Parathyroid adenoma (tissue), 2 donors: ENCODE results near the gene SRSF6.

Experiments used
- H2AFZ ChIP-seq: fragments of 300-600 bp; sonication (generic); one replicate; pipeline ENCODE4 v1.7.0; 2017; ENCODE audit warnings: antibody characterized with exemption, mild to moderate bottlenecking
- H3K27ac ChIP-seq: fragments of 300-600 bp; sonication (generic); one replicate; pipeline ENCODE4 v1.7.0; 2017
- H3K27me3 ChIP-seq: fragments of 300-600 bp; sonication (generic); one replicate; pipeline ENCODE4 v1.7.0; 2017; ENCODE audit warnings: low read length; ENCODE audit not compliant: control insufficient read depth, insufficient read depth
- H3K36me3 ChIP-seq: fragments of 300-600 bp; sonication (generic); one replicate; pipeline ENCODE4 v1.7.0; 2017; ENCODE audit warnings: low read length; ENCODE audit not compliant: control insufficient read depth, insufficient read depth
- H3K4me1 ChIP-seq: fragments of 300-600 bp; sonication (generic); one replicate; pipeline ENCODE4 v1.7.0; 2017; ENCODE audit warnings: control low read depth
- H3K4me2 ChIP-seq: fragments of 300-600 bp; sonication (generic); one replicate; pipeline ENCODE4 v1.7.0; 2017; ENCODE audit warnings: low read length
- H3K4me3 ChIP-seq: fragments of 300-600 bp; sonication (generic); one replicate; pipeline ENCODE4 v1.7.0; 2017; ENCODE audit warnings: low read depth, low read length
- H3K79me2 ChIP-seq: fragments of 300-600 bp; sonication (generic); one replicate; pipeline ENCODE4 v1.7.0; 2017; ENCODE audit warnings: control low read depth
- H3K9ac ChIP-seq: fragments of 300-600 bp; sonication (generic); one replicate; pipeline ENCODE4 v1.7.0; 2017; ENCODE audit warnings: mild to moderate bottlenecking
- H3K9me3 ChIP-seq: fragments of 300-600 bp; sonication (generic); one replicate; pipeline ENCODE4 v1.7.0; 2017; ENCODE audit warnings: low read length; ENCODE audit not compliant: control insufficient read depth
- CTCF ChIP-seq: fragments of 300-600 bp; sonication (generic); IDR thresholded peaks from one replicate; pipeline ENCODE4 v1.7.0; 2017; ENCODE audit warnings: antibody characterized with exemption, mild to moderate bottlenecking
- donor health status: primary hyperparathyroidism.

Gene SRSF6

DNA sequence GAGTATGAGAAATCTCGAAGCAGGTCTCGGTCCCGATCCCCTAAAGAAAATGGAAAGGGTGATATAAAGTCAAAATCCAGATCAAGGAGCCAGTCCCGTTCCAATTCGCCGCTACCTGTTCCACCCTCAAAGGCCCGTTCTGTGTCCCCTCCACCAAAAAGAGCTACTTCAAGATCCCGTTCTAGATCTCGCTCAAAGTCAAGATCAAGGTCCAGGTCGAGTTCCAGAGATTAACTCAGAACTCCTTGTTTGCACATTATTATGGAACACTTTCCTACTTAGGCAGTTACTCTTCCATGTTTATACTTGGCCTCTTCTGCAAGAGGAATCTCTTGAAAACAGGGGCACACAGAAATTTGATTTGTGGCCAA, 3.1 kb downstream of the SRSF6 start:
- Histone ChIP-seq H2AFZ (no peak overlapping the region), H3K27ac (no peak overlapping the region), H3K9ac (no peak overlapping the region), H3K36me3 (no peaks in the 10 kb centered on the region), H3K4me2 (no peak overlapping the region), H3K4me1 (no peaks in the 10 kb centered on the region), H3K4me3 (no peak overlapping the region), H3K9me3 (no peaks in the 10 kb centered on the region), H3K79me2 (peaks cover 6% of the 10 kb centered on the region), H3K27me3 (no peaks in the 10 kb centered on the region)
- no peak for TF ChIP-seq CTCF

DNA sequence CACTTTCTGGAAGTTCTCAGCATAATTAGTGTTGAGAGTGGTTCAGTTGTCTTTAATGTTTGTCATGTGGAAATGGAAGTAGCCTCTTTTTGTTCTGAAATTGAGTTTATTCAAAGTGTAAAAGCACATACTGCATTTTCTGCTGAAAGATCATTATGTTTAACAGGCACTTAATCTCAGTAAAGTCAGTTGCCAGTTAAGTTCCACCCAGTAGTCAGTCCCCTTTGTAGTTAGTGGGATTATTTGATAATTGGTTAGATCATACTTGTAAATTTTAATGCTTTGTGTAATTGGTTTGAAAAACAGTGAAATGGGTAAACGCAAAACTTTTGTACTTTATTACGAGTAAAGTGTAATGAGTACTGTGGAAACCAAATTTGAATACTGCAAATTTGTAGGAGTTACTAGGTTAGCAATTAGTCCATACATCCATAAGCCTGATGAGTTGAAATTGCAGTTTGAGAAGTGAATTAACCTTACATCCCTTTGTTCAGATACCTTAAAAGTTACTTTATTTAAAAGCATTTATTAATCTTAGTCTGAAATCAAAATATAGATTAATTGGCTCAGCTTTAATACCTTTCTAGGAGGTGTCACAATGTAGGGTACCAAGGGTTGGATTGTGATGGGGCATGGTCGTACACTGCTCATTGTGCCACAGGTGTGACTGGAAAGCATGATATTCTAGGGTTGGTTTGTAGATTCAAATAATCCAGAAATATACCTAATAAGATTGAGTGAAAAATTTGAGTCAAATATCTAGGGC, 4.4 kb downstream of the SRSF6 start:
- Histone ChIP-seq H3K4me3 (no peak overlapping the region), H2AFZ (no peak overlapping the region), H3K4me2 (no peak overlapping the region), H3K9ac (no peak overlapping the region), H3K27me3 (no peaks in the 10 kb centered on the region), H3K9me3 (no peaks in the 10 kb centered on the region), H3K79me2 (peaks cover 6% of the 10 kb centered on the region), H3K27ac (no peak overlapping the region), H3K36me3 (no peaks in the 10 kb centered on the region), H3K4me1 (no peaks in the 10 kb centered on the region)
- TF ChIP-seq CTCF: no peak

DNA sequence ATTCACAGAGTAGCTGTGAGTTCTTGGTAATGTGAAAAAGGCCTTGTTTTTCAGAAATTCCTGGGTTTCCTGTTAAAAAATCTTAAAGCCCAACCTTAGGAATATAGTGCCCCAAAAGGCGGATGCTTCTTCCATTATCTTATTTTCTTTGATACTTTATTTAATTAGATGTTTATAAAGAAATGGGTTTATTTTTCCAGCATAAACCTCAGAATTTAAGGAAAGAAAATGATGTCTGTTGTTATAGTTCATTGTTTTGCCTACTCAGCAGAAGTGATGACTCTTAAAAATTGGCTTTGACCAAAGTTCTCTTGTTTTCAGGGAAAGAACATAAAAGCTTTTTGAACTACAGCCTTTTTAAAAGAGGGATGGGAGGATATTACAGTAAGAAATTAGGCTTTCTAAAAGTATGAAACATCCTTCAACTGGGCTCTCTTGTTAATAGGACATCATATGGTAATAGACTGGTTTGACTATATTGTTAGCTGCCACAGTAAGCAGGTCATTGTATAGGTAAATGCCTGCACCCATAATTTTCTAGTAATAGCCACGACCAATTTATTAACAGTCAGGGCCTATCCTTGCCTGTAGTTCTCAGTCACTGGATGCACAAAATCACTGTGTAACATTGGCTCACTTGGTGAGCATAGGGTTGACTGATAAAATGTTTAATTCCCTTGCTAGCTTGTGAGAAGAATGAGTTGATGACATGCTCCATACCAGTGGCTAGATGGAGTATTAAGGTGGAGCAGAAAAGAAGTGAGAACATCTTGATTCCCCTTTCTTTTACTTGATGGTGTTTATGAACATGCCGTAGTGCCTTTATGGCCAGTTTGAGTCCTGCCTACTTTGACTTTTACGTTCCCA, 5.2 kb downstream of the SRSF6 start:
- H3K27me3 ChIP-seq: no peaks in the 10 kb centered on the region
- H3K4me3 ChIP-seq: no peak overlapping the region
- H2AFZ ChIP-seq: no peak overlapping the region
- H3K4me1 ChIP-seq: no peaks in the 10 kb centered on the region
- H3K4me2 ChIP-seq: no peak overlapping the region
- TF ChIP-seq CTCF: no peak
- H3K27ac ChIP-seq: no peak overlapping the region
- no peaks in the 10 kb centered on the region for H3K36me3 ChIP-seq
- H3K9me3 ChIP-seq: no peaks in the 10 kb centered on the region
- peaks cover 4% of the 10 kb centered on the region for H3K79me2 ChIP-seq
- no peak overlapping the region for H3K9ac ChIP-seq

DNA sequence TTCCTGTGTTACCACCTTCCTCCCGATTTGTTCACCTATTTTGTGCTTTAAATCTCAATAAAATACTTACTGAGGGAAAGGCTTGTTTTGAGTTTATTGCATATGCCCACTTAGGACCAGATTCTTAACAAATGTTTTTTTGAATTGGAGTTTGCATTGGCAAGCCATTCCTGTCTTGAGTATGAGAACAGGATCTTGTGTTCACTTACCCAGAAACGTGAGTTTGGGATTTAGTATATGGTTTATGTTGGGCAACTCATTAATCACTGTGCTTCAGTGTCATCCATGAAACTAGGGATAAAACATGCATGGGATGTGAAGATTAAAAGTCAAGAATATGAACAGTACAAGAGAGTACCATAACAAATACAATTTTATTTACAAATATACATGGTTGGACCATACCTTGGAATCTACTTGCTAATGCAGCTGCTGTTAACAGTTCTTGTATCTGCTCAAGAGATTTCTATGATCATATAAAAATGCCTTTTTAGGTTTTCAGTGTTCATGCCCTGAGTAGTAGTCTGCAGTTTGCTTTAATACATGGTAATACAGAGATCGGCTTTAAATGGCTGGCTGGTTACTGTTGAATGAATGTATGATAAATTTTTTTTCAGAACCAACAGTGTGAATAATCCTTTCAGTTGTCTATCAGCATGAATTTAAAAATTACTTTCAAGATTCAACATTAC, 6.0 kb downstream of the SRSF6 start:
- H3K4me1 ChIP-seq: no peaks in the 10 kb centered on the region
- H3K36me3 ChIP-seq: no peaks in the 10 kb centered on the region
- no peak overlapping the region for H3K9ac ChIP-seq
- no peak overlapping the region for H3K4me3 ChIP-seq
- H3K27ac ChIP-seq: no peak overlapping the region
- H3K79me2 ChIP-seq: peaks cover 2% of the 10 kb centered on the region
- no peak for TF ChIP-seq CTCF
- H3K4me2 ChIP-seq: no peak overlapping the region
- no peaks in the 10 kb centered on the region for H3K27me3 ChIP-seq
- H2AFZ ChIP-seq: no peak overlapping the region
- no peaks in the 10 kb centered on the region for H3K9me3 ChIP-seq
